ENCODE results near the gene CDC5L.

DNA sequence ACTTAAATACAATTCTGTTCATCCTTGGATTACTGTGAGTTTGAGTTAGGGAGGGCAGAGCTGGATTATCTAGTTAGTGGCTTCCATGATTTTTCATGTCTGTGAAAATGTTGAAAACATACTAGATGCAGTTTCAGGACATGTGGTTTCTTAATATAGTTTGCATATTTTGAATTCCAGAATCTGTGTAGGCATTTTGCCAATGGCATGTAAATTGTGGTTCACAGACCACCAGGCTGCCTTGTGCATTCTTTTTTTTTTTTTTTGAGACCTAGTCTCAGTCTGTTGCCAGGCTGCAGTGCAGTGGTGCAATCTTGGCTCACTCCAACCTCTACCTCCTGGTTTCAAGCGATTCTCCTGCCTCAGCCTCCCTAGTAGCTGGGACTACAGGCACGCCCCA is 42.8 kb downstream of the CDC5L start:
- TF ChIP-seq, protein P1, sequence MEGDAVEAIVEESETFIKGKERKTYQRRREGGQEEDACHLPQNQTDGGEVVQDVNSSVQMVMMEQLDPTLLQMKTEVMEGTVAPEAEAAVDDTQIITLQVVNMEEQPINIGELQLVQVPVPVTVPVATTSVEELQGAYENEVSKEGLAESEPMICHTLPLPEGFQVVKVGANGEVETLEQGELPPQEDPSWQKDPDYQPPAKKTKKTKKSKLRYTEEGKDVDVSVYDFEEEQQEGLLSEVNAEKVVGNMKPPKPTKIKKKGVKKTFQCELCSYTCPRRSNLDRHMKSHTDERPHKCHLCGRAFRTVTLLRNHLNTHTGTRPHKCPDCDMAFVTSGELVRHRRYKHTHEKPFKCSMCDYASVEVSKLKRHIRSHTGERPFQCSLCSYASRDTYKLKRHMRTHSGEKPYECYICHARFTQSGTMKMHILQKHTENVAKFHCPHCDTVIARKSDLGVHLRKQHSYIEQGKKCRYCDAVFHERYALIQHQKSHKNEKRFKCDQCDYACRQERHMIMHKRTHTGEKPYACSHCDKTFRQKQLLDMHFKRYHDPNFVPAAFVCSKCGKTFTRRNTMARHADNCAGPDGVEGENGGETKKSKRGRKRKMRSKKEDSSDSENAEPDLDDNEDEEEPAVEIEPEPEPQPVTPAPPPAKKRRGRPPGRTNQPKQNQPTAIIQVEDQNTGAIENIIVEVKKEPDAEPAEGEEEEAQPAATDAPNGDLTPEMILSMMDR (IDR thresholded peaks at IDR 0.05; ENCODE audit: insufficient read depth, low read depth, low read length) = no peak
- no peak for TF ChIP-seq EZH2 (IDR thresholded peaks at IDR 0.05; ENCODE audit: insufficient read depth, low read length)
